Effector memory CD8-positive, alpha-beta T cell (primary cell): ENCODE measurements around the gene VDR.

Experiments
- ATAC-seq: fragments of 150-1000 bp; cut with Tn5 transposase; replicated peaks from 2 replicates; pipeline ENCODE4 v1.10.0; 2021; ENCODE audit warnings: mild to moderate bottlenecking, moderate library complexity
- DNase-seq, 3 experiments: peaks; one replicate each; pipeline ENCODE4 v3.0.0; 2021
- H3K27ac Mint-ChIP-seq, 2 donors: one replicate each; pipeline ENCODE4 v1.8.0; 2022; ENCODE audit warnings: mild to moderate bottlenecking in 2 of 2, mixed read lengths in 2 of 2, moderate library complexity in 2 of 2
- H3K27me3 Mint-ChIP-seq, 2 donors: one replicate each; pipeline ENCODE4 v1.8.0; 2022; ENCODE audit warnings: mixed read lengths in 2 of 2
- H3K36me3 Mint-ChIP-seq: one replicate; pipeline ENCODE4 v1.8.0; 2022; ENCODE audit warnings: mild to moderate bottlenecking, moderate library complexity, mixed read lengths; ENCODE audit not compliant: insufficient read depth
- H3K4me1 Mint-ChIP-seq, 2 donors: one replicate each; pipeline ENCODE4 v1.8.0; 2022; ENCODE audit warnings: low read depth in 2 of 2, mixed read lengths in 2 of 2
- H3K4me3 Mint-ChIP-seq, 2 donors: one replicate each; pipeline ENCODE4 v1.8.0; 2022; ENCODE audit warnings: mild to moderate bottlenecking in 2 of 2, mixed read lengths in 2 of 2, moderate library complexity in 2 of 2
- H3K9me3 Mint-ChIP-seq, 2 donors: one replicate each; pipeline ENCODE4 v1.8.0; 2022; ENCODE audit warnings: mixed read lengths in 2 of 2

Gene VDR

GRCh38 chr12:47896633-47897032, 8.2 kb downstream of the VDR start:
- Mint-ChIP-seq H3K9me3 (no peaks in the 10 kb centered on the region), H3K27ac (no peak overlapping the region)

GRCh38 chr12:47896022-47896421, 8.8 kb downstream of the VDR start:
- H3K36me3 Mint-ChIP-seq: peaks cover 3% of the 10 kb centered on the region
- no peak for DNase-seq
- no peaks in the 10 kb centered on the region for H3K9me3 Mint-ChIP-seq
- H3K27me3 Mint-ChIP-seq: peaks cover 17 to 47% of the 10 kb centered on the region in 2 donors
- peaks cover 5 to 9% of the 10 kb centered on the region in 2 donors for H3K4me1 Mint-ChIP-seq
- H3K27ac Mint-ChIP-seq: no peak overlapping the region
- no peak overlapping the region for H3K4me3 Mint-ChIP-seq
- no peak for ATAC-seq

More at GRCh38 chr12:47896633-47897032, 8.2 kb downstream of the VDR start:
- no peak for ATAC-seq
- no peak overlapping the region for H3K4me3 Mint-ChIP-seq
- no peak for DNase-seq
- H3K27me3 Mint-ChIP-seq: peaks cover 22 to 53% of the 10 kb centered on the region in 2 donors
- peaks cover 9 to 15% of the 10 kb centered on the region in 2 donors for H3K4me1 Mint-ChIP-seq
- H3K36me3 Mint-ChIP-seq: peaks cover 3% of the 10 kb centered on the region

DNA sequence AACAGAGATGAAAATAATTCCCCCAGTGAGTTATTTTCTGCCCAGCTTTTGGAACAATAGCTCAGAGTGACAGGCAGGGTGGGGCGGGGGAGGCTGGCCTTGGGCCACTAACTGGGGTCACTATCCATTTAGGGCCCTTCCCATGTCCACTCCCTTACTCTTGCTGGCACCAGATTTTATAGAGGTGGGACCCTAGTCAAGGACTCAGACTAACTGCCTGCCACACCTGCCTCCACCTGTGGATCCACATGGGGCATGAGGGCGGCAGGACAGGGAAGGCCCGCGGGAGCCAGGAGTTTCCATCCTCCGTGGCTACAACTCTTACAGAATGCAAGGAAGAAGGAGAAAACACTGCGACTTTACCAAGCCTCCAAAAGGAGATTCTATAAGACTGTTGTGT, 10.1 kb downstream of the VDR start:
- Mint-ChIP-seq H3K9me3 (no peaks in the 10 kb centered on the region), H3K27me3 (peaks cover 17 to 45% of the 10 kb centered on the region in 2 donors), H3K4me3 (no peak overlapping the region), H3K36me3 (peaks cover 3% of the 10 kb centered on the region), H3K4me1 (peaks cover 0 to 4% of the 10 kb centered on the region in 2 donors), H3K27ac (no peak overlapping the region)
- no peak for DNase-seq
- no peak for ATAC-seq

- Mint-ChIP-seq H3K4me1 (peaks cover 0 to 8% of the 10 kb centered on the region in 2 donors), H3K9me3 (no peaks in the 10 kb centered on the region), H3K27ac (no peak overlapping the region), H3K36me3 (peaks cover 3% of the 10 kb centered on the region), H3K4me3 (no peak overlapping the region), H3K27me3 (peaks cover 17 to 45% of the 10 kb centered on the region in 2 donors)
- DNase-seq (no peak), ATAC-seq (no peak)
Observed at GRCh38 chr12:47894068-47894467, 10.7 kb downstream of the VDR start.

DNA sequence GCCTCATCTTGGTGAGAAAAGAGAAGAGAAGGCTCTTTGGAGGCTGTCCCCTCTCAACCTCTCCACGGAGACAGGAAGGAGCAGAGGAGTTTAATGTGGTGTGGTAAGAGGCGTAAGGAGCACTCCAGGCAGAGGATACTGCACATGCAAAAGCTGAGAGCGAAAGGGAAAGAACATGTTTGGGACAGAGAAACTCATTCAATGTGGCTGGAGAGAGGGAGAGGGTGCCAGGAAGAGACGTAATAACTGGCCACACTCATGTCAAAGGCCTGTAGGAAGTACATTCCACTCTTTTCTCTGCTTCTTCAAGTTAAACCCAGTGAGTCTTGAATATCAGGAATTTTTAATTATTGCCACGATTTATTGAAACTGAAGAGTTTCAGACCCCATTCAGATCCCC, 12.0 kb downstream of the VDR start:
- ATAC-seq (no peak), DNase-seq (no peak)
- H3K4me3 Mint-ChIP-seq: no peak overlapping the region
- H3K36me3 Mint-ChIP-seq: peaks cover 3% of the 10 kb centered on the region
- no peak overlapping the region for H3K27ac Mint-ChIP-seq
- H3K27me3 Mint-ChIP-seq: peaks cover 17 to 44% of the 10 kb centered on the region in 2 donors
- H3K4me1 Mint-ChIP-seq: peaks cover 0 to 11% of the 10 kb centered on the region in 2 donors
- no peaks in the 10 kb centered on the region for H3K9me3 Mint-ChIP-seq

DNA sequence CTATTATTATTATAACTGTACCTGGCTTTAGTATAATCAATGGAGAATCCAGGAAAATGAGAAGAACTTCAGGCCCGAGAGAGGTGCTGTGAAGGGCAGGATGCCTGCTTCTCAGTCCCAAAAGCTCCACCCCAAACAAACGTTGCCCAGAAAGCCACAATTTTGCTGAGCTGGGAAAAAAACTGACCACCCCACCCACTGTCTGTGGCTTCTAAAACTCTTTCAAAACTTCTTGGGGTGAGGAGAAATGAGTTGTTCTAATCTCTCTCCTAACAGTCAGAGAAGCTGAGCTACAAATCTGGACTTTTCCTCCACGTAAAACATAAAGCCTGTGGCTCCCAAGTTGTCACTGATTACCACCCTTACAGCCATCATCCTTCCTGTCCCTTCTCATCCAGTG, 13.4 kb downstream of the VDR start:
- H3K27ac Mint-ChIP-seq: peak overlapping the region in 1 of 2 donors; percentile 78
- peaks cover 17 to 33% of the 10 kb centered on the region in 2 donors for H3K27me3 Mint-ChIP-seq
- peaks cover 3% of the 10 kb centered on the region for H3K36me3 Mint-ChIP-seq

DNA sequence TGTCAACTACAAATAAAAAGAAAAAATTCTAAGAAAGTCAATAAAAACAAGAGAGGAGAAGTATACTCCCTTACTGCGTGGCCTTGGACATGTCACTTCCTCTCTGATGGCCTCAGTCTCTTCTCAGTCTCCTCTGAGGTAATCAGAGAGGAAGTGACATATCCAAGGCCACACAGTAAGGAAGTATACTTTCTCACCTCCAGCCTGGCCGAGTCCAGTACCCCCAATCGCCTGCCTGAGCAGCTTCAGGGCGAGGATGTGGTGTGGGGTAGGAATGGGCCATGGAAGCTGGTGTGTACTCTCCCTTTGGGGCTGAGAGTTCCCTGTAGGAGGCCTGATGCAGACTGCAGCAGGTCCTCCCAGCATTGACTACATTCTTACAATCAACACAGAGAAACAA, 15.8 kb downstream of the VDR start:
- Mint-ChIP-seq H3K36me3 (no peaks in the 10 kb centered on the region), H3K9me3 (no peaks in the 10 kb centered on the region), H3K4me3 (no peak overlapping the region), H3K27ac (peak overlapping the region; percentile 77 to 87), H3K27me3 (peaks cover 4 to 25% of the 10 kb centered on the region in 2 donors), H3K4me1 (peaks cover 5 to 11% of the 10 kb centered on the region in 2 donors)
- no peak for DNase-seq
- peak; percentile 62 for ATAC-seq

More for the DNA sequence above, 13.4 kb downstream of the VDR start:
- DNase-seq (no peak), ATAC-seq (no peak)
- no peaks in the 10 kb centered on the region for H3K9me3 Mint-ChIP-seq
- no peak overlapping the region for H3K4me3 Mint-ChIP-seq
- peaks cover 0 to 11% of the 10 kb centered on the region in 2 donors for H3K4me1 Mint-ChIP-seq

DNA sequence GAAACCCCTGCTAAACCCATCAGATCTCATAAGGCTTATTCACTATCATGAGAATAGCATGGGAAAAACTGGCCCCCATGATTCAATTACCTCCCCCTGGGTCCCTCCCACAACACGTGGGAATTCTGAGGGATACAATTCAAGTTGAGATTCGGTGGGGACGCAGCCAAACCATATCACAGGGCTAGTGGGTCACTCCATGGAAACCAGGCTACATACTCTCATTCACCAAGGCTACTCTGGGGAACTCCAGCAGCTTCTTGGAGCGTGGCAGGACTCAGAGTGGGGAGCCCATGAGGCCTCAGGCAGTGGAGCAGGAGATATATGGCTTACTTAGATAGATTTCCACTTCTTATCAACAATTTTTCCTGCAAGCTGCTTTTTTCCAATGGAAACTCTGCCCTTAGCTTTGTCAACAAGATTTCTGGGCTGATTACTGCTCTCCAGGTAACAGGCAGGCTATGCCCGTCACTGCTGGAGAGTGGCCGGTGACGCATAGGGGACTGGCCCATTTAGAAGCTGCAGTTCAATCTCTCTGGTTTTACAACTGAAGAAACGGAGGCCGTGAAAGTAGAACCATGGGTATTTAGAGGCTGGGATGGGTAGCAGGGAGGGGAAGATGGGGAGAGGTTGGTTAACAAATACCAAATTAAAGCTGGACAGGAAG, 16.5 kb downstream of the VDR start:
- ATAC-seq (no peak), DNase-seq (no peak)
- peaks cover 0 to 17% of the 10 kb centered on the region in 2 donors for H3K27me3 Mint-ChIP-seq
- H3K27ac Mint-ChIP-seq: peak overlapping the region; percentile 38 to 87
- no peak overlapping the region for H3K4me3 Mint-ChIP-seq
- no peaks in the 10 kb centered on the region for H3K36me3 Mint-ChIP-seq
- H3K4me1 Mint-ChIP-seq: peaks cover 5 to 14% of the 10 kb centered on the region in 2 donors
- no peaks in the 10 kb centered on the region for H3K9me3 Mint-ChIP-seq

DNA sequence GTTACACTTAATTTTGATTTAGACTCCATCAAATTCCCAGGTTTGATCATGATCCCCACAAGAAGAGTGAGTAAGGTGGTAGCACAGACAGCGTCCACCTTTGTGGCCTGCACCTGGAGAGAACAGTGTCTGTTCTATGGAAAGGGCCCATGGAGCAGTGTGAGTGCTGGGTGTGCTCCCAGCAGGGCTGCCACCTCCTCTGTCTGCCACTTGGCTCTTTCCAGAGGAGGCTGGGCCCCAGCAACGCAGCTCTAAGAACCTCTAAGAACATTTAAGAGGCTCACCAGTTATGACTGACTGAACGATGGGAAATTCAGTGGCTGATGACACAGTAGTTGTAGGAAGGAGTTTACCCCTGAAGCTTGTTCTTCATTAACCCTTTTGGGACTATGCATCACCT, 17.3 kb downstream of the VDR start:
- Mint-ChIP-seq H3K27ac (no peak overlapping the region), H3K4me3 (no peak overlapping the region), H3K9me3 (no peaks in the 10 kb centered on the region), H3K36me3 (no peaks in the 10 kb centered on the region), H3K27me3 (peaks cover 0 to 16% of the 10 kb centered on the region in 2 donors), H3K4me1 (peaks cover 5 to 19% of the 10 kb centered on the region in 2 donors)
- ATAC-seq: no peak
- DNase-seq: no peak

DNA sequence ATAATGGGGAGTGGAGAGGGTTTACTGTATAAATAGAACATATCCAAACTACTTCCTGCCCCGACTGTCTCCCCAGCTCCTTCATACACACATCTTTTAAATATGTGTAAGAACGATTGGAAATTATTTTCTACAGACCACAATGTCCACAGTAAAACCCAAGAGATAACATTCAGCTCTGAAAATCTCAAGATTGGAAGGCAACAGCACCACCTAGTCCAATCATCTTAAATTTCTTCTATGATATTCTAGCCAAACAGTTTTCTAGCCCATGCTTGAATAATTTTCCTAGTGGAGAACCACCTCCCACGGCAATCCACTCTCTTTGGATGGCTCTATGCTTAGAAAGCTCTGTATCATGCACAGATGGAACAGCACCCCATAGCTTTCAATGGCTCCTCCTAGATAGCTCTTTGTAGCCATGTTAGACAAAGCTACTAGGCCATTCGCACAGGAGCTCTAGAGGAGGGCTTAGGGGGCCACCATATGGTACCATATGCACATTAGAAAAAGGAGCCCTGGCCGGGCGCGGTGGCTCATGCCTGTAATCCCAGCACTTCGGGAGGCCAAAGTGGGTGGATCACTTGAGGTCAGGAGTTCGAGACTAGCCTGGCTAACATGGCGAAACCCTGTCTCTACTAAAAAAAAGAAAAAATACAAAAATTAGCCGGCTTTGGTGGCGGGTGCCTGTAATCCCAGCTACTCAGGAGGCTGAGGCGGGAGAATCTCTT, 18.1 kb downstream of the VDR start:
- Mint-ChIP-seq H3K9me3 (no peaks in the 10 kb centered on the region), H3K4me1 (peaks cover 5 to 25% of the 10 kb centered on the region in 2 donors), H3K27me3 (peaks cover 0 to 22% of the 10 kb centered on the region in 2 donors), H3K36me3 (no peaks in the 10 kb centered on the region), H3K27ac (peak overlapping the region in 1 of 2 donors; percentile 33), H3K4me3 (no peak overlapping the region)
- no peak for DNase-seq
- no peak for ATAC-seq

DNA sequence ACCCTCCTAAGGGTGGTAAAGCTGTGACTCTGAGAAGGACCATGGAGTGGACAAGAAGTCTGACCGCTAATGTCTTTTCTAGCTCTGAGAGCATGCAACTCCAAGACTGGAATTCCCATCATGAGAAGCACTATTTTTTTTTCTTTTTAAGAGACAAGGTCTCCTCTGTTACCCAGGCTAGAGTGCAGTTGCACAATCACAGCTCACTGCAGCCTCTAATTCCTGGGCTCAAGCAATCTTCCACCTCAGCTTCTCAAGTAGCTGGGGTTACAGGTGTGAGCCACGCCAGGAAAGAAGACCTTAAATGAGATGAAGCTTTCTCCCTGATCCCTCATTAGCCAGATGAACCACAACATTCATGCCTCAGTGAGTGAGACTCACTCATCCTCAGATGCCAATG, 19.2 kb downstream of the VDR start:
- Mint-ChIP-seq H3K27me3 (peaks cover 0 to 29% of the 10 kb centered on the region in 2 donors), H3K27ac (peak overlapping the region in 1 of 2 donors; percentile 23), H3K36me3 (no peaks in the 10 kb centered on the region), H3K4me1 (peaks cover 5 to 26% of the 10 kb centered on the region in 2 donors), H3K9me3 (no peaks in the 10 kb centered on the region), H3K4me3 (no peak overlapping the region)
- no peak for ATAC-seq
- no peak for DNase-seq

DNA sequence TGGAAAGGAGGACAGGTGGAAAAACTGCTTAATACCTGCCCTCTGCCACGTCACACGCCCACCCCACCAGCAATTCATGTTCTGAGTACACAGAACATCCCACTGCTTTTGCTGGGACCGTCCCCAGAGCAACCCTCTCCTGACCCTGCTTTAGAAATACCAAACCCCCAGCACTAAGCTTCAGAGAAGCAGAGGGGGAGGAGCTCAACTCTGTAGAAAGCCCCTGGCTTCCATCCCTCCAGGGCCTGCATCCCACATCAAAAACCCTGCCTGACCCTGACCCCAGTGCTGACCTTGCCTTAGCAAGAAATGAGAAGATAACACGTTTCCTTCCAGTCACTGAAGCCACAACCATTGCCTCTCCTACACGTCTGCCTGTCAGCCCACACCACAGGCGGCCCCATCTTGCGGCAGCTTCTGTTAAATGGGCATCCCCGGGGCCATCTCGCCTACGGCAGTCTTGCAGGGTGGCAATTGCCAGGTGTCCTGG, 19.7 kb downstream of the VDR start:
- no peaks in the 10 kb centered on the region for H3K36me3 Mint-ChIP-seq

DNA sequence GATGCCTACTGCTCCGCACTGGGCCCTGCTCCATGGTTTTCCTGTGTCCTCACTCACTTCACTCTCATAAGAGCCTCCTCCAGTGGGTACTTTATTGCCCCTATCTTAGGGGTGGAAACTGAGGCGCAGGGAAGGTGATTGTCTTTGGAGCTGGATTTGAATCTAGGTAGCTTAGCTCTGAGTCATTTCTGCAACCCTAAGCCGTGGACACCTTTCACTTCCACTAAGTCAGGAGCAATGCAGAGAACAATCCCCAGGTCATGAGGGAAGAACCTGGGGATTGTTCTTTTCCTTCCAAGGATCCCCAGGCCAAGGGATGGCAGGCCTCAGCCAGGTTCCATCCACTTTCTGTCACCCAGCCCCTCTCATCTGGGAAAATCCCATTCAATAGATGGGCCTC, 20.3 kb downstream of the VDR start:
- no peak for ATAC-seq
- Mint-ChIP-seq H3K9me3 (no peaks in the 10 kb centered on the region), H3K27me3 (peaks cover 0 to 29% of the 10 kb centered on the region in 2 donors), H3K4me3 (no peak overlapping the region), H3K36me3 (no peaks in the 10 kb centered on the region), H3K27ac (no peak overlapping the region), H3K4me1 (peaks cover 5 to 26% of the 10 kb centered on the region in 2 donors)
- no peak for DNase-seq

More for the DNA sequence above, 19.7 kb downstream of the VDR start:
- H3K4me3 Mint-ChIP-seq: no peak overlapping the region
- H3K27ac Mint-ChIP-seq: peak overlapping the region in 1 of 2 donors; percentile 23
- no peaks in the 10 kb centered on the region for H3K9me3 Mint-ChIP-seq
- peaks cover 0 to 29% of the 10 kb centered on the region in 2 donors for H3K27me3 Mint-ChIP-seq
- H3K4me1 Mint-ChIP-seq: peaks cover 5 to 26% of the 10 kb centered on the region in 2 donors
- ATAC-seq (peak; percentile 81), DNase-seq (peak; percentile 12 to 24 (median 22))
